ENCODE data around the gene NR6A1.

- TF ChIP-seq CTCF (conservative IDR thresholded peaks at IDR 0.05; ENCODE audit: low read length): no peak
- no peak for TF ChIP-seq EZH2phosphoT487 (IDR thresholded peaks at IDR 0.05; ENCODE audit: borderline replicate concordance, low read depth, low read length)
Observed at GRCh38 chr9:124645274-124645673, 125.8 kb downstream of the NR6A1 start.
